Measurements from ENCODE around the gene BEND6. TPM values are rescaled to one million over a fixed set of nuclear protein-coding genes. Genes with fewer than 3 reads are reported as not detected.
A peak's percentile ranks its signal among the peaks of the same experiment; 100 is the strongest.
"Not testable (repeated sequence)": the region's sequence is repeated elsewhere in the genome, so short reads cannot be mapped to it uniquely, and the experiment has no call there.

Gene BEND6
- total and polyA plus RNA-seq, 2 of the 8 experiments (the other 6 are each of a cell fraction or from before 2014, with no cell fraction given): 0.71 to 2.1 TPM

DNA sequence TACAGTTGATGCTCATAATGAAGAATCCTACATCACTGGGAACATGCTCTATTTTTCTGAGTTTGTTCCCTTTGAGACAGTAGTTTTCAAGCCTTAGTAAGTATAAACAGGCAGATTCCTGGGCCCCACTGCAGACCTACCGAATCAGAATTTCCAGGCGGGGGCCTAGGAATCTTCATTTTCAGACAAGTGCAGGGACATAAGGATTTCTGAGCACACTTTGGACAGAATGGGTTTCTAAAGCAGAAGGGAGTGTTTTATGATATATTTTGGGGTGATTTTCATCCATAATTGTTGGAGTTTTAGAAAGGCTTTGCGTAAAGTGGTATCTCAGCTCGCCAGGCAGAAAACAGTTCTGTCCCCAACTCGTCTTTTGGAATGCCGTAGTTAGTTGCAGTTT is 93.0 kb downstream of the BEND6 start:
- not testable (repeated sequence) for H3K27ac ChIP-seq (ENCODE audit: low read depth, low read length)

More for the DNA sequence above, 93.0 kb downstream of the BEND6 start:
- H3K4me1 ChIP-seq (replicated peaks in 1 of 4; ENCODE audit: control insufficient read depth in 3 of 4, insufficient read depth in 4 of 4, low read length in 3 of 4); H4K91ac ChIP-seq (replicated peaks; ENCODE audit: insufficient read length, low read length); H4K5ac ChIP-seq (ENCODE audit: insufficient read length, low read depth, low read length); H2BK20ac ChIP-seq (ENCODE audit: low read length); H3K23ac ChIP-seq (ENCODE audit: insufficient read length); H2BK12ac ChIP-seq (ENCODE audit: low read depth, low read length); H3K9me3 ChIP-seq (ENCODE audit: insufficient read depth in 2 of 2, low read depth in 1 of 2, low read length in 1 of 2); H2BK120ac ChIP-seq (replicated peaks; ENCODE audit: low read depth, low read length); H3K14ac ChIP-seq (ENCODE audit: insufficient read length); H4K20me1 ChIP-seq (replicated peaks in 1 of 2; ENCODE audit: control insufficient read depth in 1 of 2, insufficient read depth in 2 of 2, low read length in 2 of 2); H3K9ac ChIP-seq (replicated peaks in 1 of 4; ENCODE audit: extremely low read depth in 1 of 4, low read depth in 3 of 4, low read length in 3 of 4); FAIRE-seq; H3K56ac ChIP-seq (replicated peaks; ENCODE audit: insufficient read length, low read depth, low read length); H3K27me3 ChIP-seq (replicated peaks in 1 of 4; ENCODE audit: control insufficient read depth in 3 of 4, extremely low read depth in 1 of 4, insufficient read depth in 3 of 4, low read length in 3 of 4); POLR2A ChIA-PET (ENCODE audit: partially characterized antibody); H2AK5ac ChIP-seq (ENCODE audit: low read depth, low read length); H3K79me1 ChIP-seq (ENCODE audit: low read depth, low read length); H2AFZ ChIP-seq (ENCODE audit: low read length); DNase-seq (ENCODE audit: low read depth in 1 of 2, low spot score in 2 of 2); H3K4ac ChIP-seq (replicated peaks; ENCODE audit: insufficient read length, low read depth, low read length); CTCF ChIA-PET (ENCODE audit: partially characterized antibody); H3K18ac ChIP-seq (ENCODE audit: extremely low read depth, low read length); H2BK15ac ChIP-seq (ENCODE audit: low read length); H4K8ac ChIP-seq (ENCODE audit: extremely low read depth, insufficient read depth, low read length); H2BK5ac ChIP-seq (ENCODE audit: low read depth, low read length); H3K23me2 ChIP-seq (ENCODE audit: low read depth, low read length): not testable (repeated sequence)
- Histone ChIP-seq H3K79me2 (ENCODE audit: control insufficient read depth in 1 of 2, insufficient read depth in 2 of 2, low read length in 2 of 2) (peaks cover 0 to 30% of the 10 kb centered on the region in 2 experiments; a peak in 3 of 4 replicates), H3K4me3 (ENCODE audit: extremely low read depth in 1 of 4, insufficient read depth in 2 of 4, low read depth in 3 of 4, low read length in 4 of 4) (peak overlapping the region in 1 of 4 experiments; percentile 46; a peak in 3 of 8 replicates), H3K4me2 (ENCODE audit: insufficient read depth in 1 of 2, low read depth in 2 of 2, low read length in 2 of 2) (peak overlapping the region; percentile 27 to 53; a peak in 3 of 4 replicates), H3K36me3 (ENCODE audit: control insufficient read depth in 2 of 4, insufficient read depth in 4 of 4, low read length in 3 of 4) (peaks cover 0 to 42% (median 16%) of the 10 kb centered on the region in 4 experiments; a peak in 6 of 8 replicates)
- 88% methylated on average over 4 of the region's 6 CpGs; no CpG with 5 or more reads in 1 of the 2 experiments for WGBS, 2 experiments (ENCODE audit: extremely low coverage in 1 of 2, insufficient coverage in 1 of 2, insufficient read length in 1 of 2, insufficient replicate concordance in 2 of 2, low coverage in 1 of 2, low lambda C conversion rate in 2 of 2, missing lambda C conversion rate in 1 of 2)
